ENCODE measurements around the gene EXOC4. TPM values are rescaled to one million over a fixed set of nuclear protein-coding genes. Genes with fewer than 3 reads are reported as not detected.

EXOC4 gene
- total RNA-seq, 1 experiment from 2014 or later, result 75.8 TPM

DNA sequence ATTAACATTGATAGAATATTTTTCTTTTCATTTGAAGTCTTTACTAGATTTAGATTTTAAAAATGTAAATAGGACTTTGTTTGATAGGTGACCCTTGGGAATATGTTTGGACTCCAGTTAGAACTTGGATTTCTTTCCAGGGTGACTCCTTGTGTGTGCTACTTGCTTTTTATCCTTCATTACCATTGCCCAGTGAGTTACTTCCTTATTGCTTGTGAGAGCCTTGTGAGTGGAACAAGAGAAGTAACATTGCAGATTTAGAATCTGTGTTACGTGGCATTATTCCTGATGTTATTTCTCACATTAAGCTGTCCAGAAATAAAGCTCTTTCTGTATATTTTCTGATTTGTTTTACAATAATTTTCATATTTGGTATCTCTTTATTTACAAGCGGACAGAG lies 746.3 kb downstream of the EXOC4 start:
- no peak overlapping the region for H3T11ph ChIP-seq (ENCODE audit: low read length)
- H4K8ac ChIP-seq (replicated peaks; ENCODE audit: insufficient read length, low read depth, low read length), result no peak overlapping the region
- no peaks in the 10 kb centered on the region for H3K79me1 ChIP-seq (ENCODE audit: insufficient read depth, low read depth, low read length, poor library complexity, severe bottlenecking)
- no peak overlapping the region for H3K9ac ChIP-seq (ENCODE audit: extremely low read depth, insufficient read length, low read length)
- H3K9me3 ChIP-seq (ENCODE audit: control insufficient read depth, low read depth, low read length), result no peaks in the 10 kb centered on the region
- Mint-ChIP-seq H3K4me1 (peaks cover 0 to 3% of the 10 kb centered on the region in 2 experiments; a peak in 1 of 4 replicates), H3K9me3 (no peaks in the 10 kb centered on the region), H3K27ac (no peak overlapping the region), H3K27me3 (ENCODE audit: low read depth) (no peaks in the 10 kb centered on the region), H3K36me3 (ENCODE audit: insufficient read depth in 1 of 3, low read depth in 3 of 3) (no peaks in the 10 kb centered on the region), H3K4me3 (no peak overlapping the region)
- H3K27ac ChIP-seq (ENCODE audit: insufficient read length, low read depth, low read length), result no peak overlapping the region
- no peak overlapping the region for H3K14ac ChIP-seq (ENCODE audit: insufficient read depth, low read length)
- no CpG with 5 or more reads among the region's 2 CpGs for whole genome bisulfite sequencing (ENCODE audit: extremely low coverage, insufficient read length, low lambda C conversion rate)
- H3K56ac ChIP-seq (ENCODE audit: insufficient read length, low read depth, low read length), result no peak overlapping the region
- no peak overlapping the region for H3K4me2 ChIP-seq (ENCODE audit: insufficient read depth, insufficient read length, low read length)
- no peak overlapping the region for H2BK120ac ChIP-seq (ENCODE audit: low read depth, low read length, poor library complexity, severe bottlenecking)
- H3K23ac ChIP-seq (ENCODE audit: insufficient read length, low read depth, low read length), result no peak overlapping the region
- no peak overlapping the region for H3K18ac ChIP-seq (ENCODE audit: insufficient read length, low read depth, low read length)
- H2BK20ac ChIP-seq (ENCODE audit: low read depth, low read length, poor library complexity, severe bottlenecking), result no peak overlapping the region
- H2AK5ac ChIP-seq (ENCODE audit: insufficient read length, low read length), result no peak overlapping the region
- no peak overlapping the region for H2BK12ac ChIP-seq (ENCODE audit: insufficient read length, low read depth, low read length)
- no peaks in the 10 kb centered on the region for H4K20me1 ChIP-seq (ENCODE audit: control insufficient read depth, insufficient read depth, insufficient read length)
- no peak overlapping the region for H2BK15ac ChIP-seq (ENCODE audit: low read depth, low read length)
- H3K79me2 ChIP-seq (ENCODE audit: insufficient read depth, low read length), result no peaks in the 10 kb centered on the region
- H3K23me2 ChIP-seq (ENCODE audit: insufficient read length, low read depth, low read length, poor library complexity, severe bottlenecking), result no peaks in the 10 kb centered on the region
- H4K91ac ChIP-seq (ENCODE audit: insufficient read length, low read depth, low read length), result no peak overlapping the region
- H3K4me1 ChIP-seq (ENCODE audit: insufficient read depth, low read length), result no peaks in the 10 kb centered on the region
- H3K4ac ChIP-seq (ENCODE audit: low read depth, low read length), result no peak overlapping the region
- no peak for DNase-seq
- TF ChIP-seq, protein P1, sequence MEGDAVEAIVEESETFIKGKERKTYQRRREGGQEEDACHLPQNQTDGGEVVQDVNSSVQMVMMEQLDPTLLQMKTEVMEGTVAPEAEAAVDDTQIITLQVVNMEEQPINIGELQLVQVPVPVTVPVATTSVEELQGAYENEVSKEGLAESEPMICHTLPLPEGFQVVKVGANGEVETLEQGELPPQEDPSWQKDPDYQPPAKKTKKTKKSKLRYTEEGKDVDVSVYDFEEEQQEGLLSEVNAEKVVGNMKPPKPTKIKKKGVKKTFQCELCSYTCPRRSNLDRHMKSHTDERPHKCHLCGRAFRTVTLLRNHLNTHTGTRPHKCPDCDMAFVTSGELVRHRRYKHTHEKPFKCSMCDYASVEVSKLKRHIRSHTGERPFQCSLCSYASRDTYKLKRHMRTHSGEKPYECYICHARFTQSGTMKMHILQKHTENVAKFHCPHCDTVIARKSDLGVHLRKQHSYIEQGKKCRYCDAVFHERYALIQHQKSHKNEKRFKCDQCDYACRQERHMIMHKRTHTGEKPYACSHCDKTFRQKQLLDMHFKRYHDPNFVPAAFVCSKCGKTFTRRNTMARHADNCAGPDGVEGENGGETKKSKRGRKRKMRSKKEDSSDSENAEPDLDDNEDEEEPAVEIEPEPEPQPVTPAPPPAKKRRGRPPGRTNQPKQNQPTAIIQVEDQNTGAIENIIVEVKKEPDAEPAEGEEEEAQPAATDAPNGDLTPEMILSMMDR (conservative IDR thresholded peaks at IDR 0.05), result no peak
- no peak overlapping the region for H2BK5ac ChIP-seq (ENCODE audit: insufficient read length, low read length)
- no peak overlapping the region for H4K5ac ChIP-seq (ENCODE audit: insufficient read length, low read depth, low read length)
- no peaks in the 10 kb centered on the region for H3K27me3 ChIP-seq (ENCODE audit: insufficient read depth, low read length)
- H2AFZ ChIP-seq (ENCODE audit: low read length), result no peak overlapping the region
